Measurements from ENCODE around the gene DPF1.

DNA sequence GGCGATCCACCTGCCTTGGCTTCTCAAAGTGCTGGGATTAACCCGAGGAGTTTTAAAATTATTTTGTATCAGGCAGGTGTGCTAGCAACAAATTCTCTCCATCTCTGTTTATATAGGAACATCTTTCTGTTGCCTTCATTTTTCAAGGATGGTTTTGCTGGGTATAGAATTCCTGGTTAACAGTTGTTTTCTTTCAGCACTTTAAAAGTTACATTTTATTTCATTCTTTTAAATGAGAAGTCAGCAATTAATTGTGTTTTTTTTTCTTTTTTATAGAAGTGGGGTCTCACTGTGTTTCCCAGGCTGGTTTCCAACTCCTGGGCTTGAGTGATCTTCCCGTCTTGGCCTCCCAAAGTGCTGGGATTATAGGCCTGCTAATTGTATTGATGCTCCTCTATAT, 44.0 kb downstream of the DPF1 start:
- no peak for TF ChIP-seq EZH2 (IDR thresholded peaks at IDR 0.05)
- no peak for TF ChIP-seq POLR2AphosphoS5 (IDR thresholded peaks at IDR 0.05; ENCODE audit: borderline replicate concordance, low read depth, low read length)
- TF ChIP-seq FOXP2 (optimal IDR thresholded peaks at IDR 0.05; ENCODE audit: control extremely low read depth, extremely low read length, insufficient read depth): no peak

Measured in SK-N-MC (cell line).